ENCODE measurements around the gene FGR.

The FGR gene

GRCh38 chr1:27601321-27601770 lies 33.6 kb downstream of the FGR start:
- no peak for DNase-seq (ENCODE audit: low read depth, low spot score)

GRCh38 chr1:27600498-27601175 lies 34.3 kb downstream of the FGR start:
- peak; percentile 76 for DNase-seq (ENCODE audit: low read depth, low spot score)

- peak; percentile 35 for DNase-seq (ENCODE audit: low read depth, low spot score)
Observed at GRCh38 chr1:27599605-27600497, 35.1 kb downstream of the FGR start.

GRCh38 chr1:27598902-27599528 lies 36.0 kb downstream of the FGR start:
- DNase-seq (ENCODE audit: low read depth, low spot score) = peak; percentile 75

DNA sequence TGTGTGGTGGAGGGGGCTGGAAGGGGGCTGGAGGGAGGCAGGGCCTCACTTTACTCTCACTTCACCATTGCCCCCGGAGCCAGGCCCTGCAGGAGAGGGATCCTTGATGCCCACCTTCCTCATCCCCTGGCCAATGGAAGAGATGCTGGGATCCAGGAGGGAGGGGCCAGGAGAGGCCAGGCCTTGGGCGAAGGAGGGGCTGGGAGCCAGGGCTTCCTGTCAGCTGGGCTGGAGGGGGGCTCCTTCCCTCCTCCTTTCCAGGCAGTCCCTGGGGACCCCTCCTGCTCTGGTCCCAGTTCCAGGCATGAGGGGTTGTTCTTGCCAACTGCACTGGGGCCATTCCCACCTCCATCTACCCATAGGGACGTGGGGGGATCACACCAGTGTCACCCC lies 36.7 kb downstream of the FGR start:
- DNase-seq (ENCODE audit: low read depth, low spot score) = no peak

- no peak for DNase-seq (ENCODE audit: low read depth, low spot score)
Observed at GRCh38 chr1:27597516-27598294, 37.3 kb downstream of the FGR start.

GRCh38 chr1:27596986-27597385 lies 38.0 kb downstream of the FGR start:
- DNase-seq (ENCODE audit: low read depth, low spot score) = no peak

DNA sequence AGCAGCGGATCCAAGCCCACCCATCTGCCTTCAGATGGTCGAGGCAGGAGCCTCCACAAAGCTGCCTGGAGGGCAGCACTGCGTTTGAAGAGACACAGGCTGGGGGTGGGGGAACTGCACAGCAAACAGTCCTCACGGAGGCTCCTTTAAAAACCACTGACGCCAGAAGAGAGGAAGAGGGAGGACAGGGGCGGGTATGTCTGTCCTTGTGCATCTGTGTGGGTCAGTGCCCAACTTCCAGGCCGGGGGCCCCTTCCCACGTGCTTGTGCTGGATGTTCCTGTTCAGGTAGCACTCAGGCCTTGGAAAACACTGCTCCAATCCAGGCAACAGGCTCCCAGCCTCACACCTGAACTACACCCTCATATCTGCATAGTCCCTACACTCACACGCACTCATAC lies 38.7 kb downstream of the FGR start:
- DNase-seq (ENCODE audit: low read depth, low spot score) = no peak

DNA sequence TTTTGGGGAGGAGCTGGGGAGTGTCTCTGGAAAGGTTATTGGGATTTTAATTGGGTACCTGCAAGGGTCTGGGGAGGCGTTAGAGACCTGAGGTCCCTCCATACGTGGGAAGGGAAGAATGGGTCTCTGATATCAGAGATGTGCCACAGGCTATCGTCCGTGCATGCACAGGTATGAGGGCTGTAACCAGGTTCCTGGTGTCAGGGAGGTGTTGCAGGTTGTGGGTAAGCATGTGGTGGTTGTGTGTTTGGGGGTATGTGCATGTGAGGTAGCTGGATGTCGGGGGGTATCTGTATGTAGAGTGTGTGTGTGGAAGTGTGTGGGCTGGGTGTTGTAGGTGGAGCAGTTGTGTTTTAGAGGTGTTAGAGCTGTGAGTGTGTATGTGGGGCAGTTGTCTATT lies 39.4 kb downstream of the FGR start:
- DNase-seq (ENCODE audit: low read depth, low spot score) = no peak

GRCh38 chr1:27594564-27595510 lies 40.1 kb downstream of the FGR start:
- DNase-seq (ENCODE audit: low read depth, low spot score) = peak; percentile 74

GRCh38 chr1:27593678-27594563 lies 41.1 kb downstream of the FGR start:
- peak; percentile 44 for DNase-seq (ENCODE audit: low read depth, low spot score)

GRCh38 chr1:27592931-27593677 lies 41.9 kb downstream of the FGR start:
- peak; percentile 93 for DNase-seq (ENCODE audit: low read depth, low spot score)

GRCh38 chr1:27592232-27592930 lies 42.6 kb downstream of the FGR start:
- no peak for DNase-seq (ENCODE audit: low read depth, low spot score)

GRCh38 chr1:27591622-27592021 lies 43.4 kb downstream of the FGR start:
- DNase-seq (ENCODE audit: low read depth, low spot score) = no peak

DNA sequence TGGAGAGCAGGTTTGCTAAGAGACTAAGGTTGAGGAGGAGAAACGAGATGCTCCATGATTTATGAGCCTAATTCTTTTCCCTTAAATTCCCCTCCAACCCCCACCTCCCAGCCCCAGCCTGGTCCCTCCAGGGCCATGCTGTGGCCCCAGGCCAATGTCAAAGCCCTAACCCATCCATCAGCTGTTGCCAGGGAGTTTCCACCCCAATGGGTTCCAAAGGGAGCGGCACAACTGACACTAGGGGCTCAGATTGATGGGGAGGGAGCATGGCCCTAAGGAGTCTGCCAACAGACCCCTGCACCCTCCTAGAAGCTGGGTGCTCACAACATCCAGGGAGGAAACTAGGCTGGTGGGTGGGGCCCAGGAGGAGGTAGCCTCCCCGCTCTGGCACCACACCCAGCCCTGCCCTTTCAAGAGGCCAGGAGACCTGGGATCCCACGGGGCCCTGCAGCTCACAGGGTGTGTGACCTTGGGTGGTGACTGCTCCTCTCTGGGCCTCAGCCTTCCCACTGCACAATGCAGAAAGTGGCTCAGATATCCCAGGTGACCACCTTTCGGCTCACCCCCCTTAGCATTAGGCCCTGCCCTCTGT lies 44.0 kb downstream of the FGR start:
- no peak for DNase-seq (ENCODE audit: low read depth, low spot score)

DNA sequence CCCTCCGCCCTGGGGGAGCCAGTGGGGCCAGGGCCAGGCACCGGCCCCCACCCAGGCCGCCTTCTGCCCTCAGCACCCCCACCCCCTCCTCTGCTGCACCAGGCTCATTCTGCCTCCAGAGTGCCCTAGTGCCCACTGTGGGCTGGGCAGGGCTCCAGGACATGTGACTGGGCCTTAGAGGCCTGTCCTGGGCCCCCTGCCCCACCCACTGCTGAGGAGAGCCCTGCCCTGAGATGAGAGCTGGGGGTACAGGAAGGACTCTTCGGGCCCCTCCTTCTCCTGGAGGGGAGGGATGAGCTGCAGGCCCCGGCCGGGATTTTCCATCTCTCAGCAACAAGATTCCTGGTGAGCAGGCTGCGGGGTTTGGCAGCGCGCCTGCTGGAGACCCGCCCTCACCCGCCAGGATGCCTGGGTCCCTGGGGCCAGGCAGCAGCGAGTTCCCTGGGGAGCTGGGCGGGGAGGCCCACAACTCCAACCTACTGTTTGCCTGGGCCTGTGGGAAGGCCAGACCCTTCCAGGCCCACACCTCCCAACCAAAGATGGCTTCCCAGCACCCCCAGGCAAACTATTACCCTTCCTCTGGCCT lies 45.1 kb downstream of the FGR start:
- no peak for DNase-seq (ENCODE audit: low read depth, low spot score)

DNA sequence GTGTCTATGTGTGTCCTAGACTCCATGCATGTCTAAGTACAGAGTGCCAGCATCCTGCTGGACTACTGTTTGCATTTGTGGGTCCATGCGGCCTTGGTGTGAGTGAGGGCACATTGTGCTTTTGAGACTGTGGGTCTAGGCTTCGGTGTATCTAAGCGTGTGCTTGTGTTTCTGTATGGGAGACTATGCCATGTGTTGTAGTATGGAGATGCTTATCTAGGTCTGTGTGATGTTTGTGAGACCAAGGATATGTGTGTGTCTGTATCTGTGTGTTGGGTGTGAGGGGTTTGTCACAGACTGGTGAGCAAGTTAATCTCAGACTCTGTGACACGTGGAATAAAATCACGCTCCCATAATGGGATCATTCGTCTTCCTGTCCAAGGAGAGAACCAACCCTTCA lies 45.5 kb downstream of the FGR start:
- DNase-seq (ENCODE audit: low read depth, low spot score) = no peak

Measured in ELF-1 (cell line).